Urinary bladder (tissue), 4 donors: ENCODE data around the gene ZNF99. TPM values are rescaled to one million over a fixed set of nuclear protein-coding genes. Genes with fewer than 3 reads are reported as not detected.
"Not testable (repeated sequence)": the region's sequence is repeated elsewhere in the genome, so short reads cannot be mapped to it uniquely, and the experiment has no call there.

Source experiments
- DNase-seq: peaks from one replicate; pipeline ENCODE4 v3.0.0-alpha.2; 2015; ENCODE audit errors: extremely low spot score
- H3K27ac ChIP-seq: one replicate; pipeline ENCODE4 v1.5.1; 2013; ENCODE audit warnings: low read depth, mild to moderate bottlenecking, moderate library complexity
- H3K36me3 ChIP-seq: one replicate; pipeline ENCODE4 v1.6.1; 2013; ENCODE audit warnings: mild to moderate bottlenecking, moderate library complexity; ENCODE audit not compliant: insufficient read depth
- H3K4me1 ChIP-seq: one replicate; pipeline ENCODE4 v1.6.1; 2013; ENCODE audit warnings: mild to moderate bottlenecking, moderate library complexity; ENCODE audit not compliant: insufficient read depth
- H3K4me3 ChIP-seq: one replicate; pipeline ENCODE4 v1.5.1; 2013; ENCODE audit warnings: low read depth, low read length
- WGBS: extraction: QIAGEN DNeasy Blood & Tissue Kit; methylation state at CpG from one replicate; pipeline ENCODE4 v1.1.7; 2013; 5-methylcytosine and 5-hydroxymethylcytosine counted together
- polyA plus RNA-seq: library from polyadenylated mRNA; stranded (reverse); fragments of 200-250 nt; gene quantifications from one replicate; pipeline ENCODE4 v1.2.3, GENCODE V29; 2013
- total RNA-seq: library from RNA; depleted of rRNA; stranded (reverse); fragments of >200 nt; gene quantifications from one replicate; pipeline ENCODE4 v1.2.3, GENCODE V29; 2014
- donor health status: healthy with polysubstance abuse.
- donor health status: healthy.

The ZNF99 gene
- 0.74 TPM for total RNA-seq
- 0.05 TPM for polyA plus RNA-seq

DNA sequence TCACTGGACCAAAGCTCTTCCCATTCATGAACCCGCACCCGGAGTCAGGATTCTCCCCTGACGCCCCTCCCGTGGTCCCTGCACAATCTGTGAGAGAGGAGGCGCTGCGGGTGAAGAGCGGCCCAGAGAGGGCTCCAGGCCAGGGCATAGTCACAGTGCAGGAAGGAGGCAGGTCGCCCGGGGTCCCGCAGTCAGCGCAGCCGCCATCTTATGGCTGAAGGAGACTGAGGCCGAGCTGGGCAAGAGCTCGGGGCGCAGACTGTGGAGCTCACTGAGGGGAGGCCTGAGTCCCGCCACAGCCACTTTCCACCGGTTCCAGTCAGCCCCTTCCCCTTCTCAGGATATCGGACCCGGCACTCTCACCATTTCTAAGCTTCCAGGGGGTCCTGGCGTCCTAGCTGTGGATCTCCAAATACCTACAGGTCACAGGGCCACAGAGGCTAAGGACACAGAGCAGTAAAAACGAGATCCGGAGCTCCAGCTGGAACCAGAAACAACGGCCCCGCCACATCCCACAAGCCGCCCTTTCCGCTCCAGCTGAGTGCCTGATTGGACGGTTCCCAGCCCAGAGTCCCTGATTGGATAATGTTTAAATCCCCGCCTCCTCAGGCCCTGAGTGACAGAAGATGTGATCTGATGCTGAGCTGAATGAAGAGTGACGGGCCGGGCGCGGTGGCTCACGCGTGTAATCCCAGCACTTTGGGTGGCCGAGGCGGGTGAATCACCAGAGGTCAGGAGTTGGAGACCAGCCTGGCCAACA is at the start of gene ZNF99:
ZNF99 (minus strand) TSS at position 501 of the 760 bp plus-strand sequence; CDS start at position 366, 135 bp downstream.
- peak; percentile 8 for DNase-seq
- Histone ChIP-seq H3K27ac (no peak within 1 kb of the TSS), H3K36me3 (no peaks in the 10 kb centered on the region), H3K4me3 (no peak within 1 kb of the TSS), H3K4me1 (no peaks in the 10 kb centered on the region)
- WGBS, result 2% methylated on average over 36 of the region's 36 CpGs

DNA sequence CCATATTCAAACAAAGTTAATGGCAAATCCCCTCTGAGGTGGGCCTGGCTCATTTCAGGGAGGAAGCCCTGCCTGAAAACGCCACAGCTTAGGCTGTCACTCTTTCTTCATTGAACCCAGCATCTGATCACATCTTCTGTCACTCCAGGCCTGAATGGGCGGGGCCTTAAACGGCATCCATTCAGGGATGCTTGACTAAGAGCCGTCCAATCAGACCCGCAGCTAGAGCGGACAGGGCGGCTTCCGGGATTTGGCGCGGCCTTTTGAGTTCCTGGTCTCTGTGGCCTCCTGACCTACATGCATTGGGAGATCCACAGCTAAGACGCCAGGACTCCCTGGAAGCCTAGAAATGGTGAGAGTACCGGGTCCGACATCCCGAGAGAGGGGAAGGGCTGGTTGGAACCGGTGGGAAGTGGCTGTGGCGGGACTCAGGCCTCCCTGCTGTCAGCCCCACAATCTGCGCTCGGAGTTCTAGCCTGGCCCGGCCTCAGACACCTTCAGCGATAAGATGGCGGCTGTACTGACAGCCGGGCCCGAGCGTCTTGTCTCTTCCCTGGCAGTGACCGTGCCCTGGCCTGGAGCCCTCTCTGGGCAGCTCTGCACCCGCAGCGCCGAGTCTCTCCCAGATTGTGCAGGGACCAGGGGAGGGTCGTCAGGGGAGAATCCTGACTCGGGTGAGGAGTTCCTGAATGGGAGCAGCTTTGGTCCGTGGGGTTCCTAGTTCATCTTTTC is 48.2 kb upstream of the ZNF99 start, which contains the start of gene ZNF723:
ZNF723 (plus strand) TSS at position 261 of the 732 bp plus-strand sequence; CDS start at position 350, 89 bp downstream.
- H3K4me3 ChIP-seq, result no peak within 1 kb of the TSS
- no peaks in the 10 kb centered on the region for H3K36me3 ChIP-seq
- H3K4me1 ChIP-seq, result no peaks in the 10 kb centered on the region
- H3K27ac ChIP-seq, result no peak within 1 kb of the TSS
- DNase-seq, result no peak
- 11% methylated on average over 31 of the region's 31 CpGs for WGBS

DNA sequence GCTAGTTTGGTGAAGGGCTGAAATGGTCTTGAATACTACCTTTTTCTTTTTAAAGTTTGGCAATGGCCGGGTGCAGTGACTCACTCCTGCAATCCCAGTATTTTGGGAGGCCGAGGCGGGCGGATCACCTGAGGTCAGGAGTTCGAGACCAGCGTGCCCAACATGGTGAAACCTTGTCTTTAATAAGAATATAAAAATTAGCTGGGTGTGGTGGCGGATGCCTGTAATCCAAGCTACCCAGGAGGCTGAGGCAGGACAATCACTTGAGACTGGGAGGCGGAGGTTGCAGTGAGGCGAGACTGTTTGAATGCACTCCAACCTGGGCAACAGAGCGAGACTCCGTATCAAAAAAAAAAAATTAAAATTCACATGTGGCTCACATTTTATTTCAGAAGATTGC is 47.3 kb upstream of the ZNF99 start:
- no peak overlapping the region for H3K27ac ChIP-seq
- no peaks in the 10 kb centered on the region for H3K36me3 ChIP-seq
- WGBS, result 93% methylated on average over 11 of the region's 11 CpGs
- H3K4me1 ChIP-seq, result no peaks in the 10 kb centered on the region
- no peak overlapping the region for H3K4me3 ChIP-seq
- no peak for DNase-seq

DNA sequence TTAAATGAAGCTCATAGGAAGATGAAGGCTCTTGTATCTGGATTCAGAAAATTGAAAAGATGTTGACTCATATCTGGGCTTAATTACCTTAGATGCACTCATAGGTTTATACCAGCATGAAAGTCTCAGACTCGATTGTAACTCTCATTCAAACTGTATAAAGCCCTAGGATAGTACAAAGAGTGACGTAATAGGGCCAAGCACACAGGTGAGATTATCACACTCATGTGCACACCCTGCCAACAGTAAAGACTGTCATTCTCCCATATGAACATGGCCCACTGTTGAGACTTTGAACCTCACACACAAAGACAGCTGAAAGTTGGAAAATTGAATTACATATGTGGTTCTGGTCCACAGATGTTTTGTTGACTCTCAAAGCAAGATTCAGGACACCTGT is 30.2 kb upstream of the ZNF99 start:
- WGBS, result 77% methylated on average over 2 of the region's 2 CpGs
- no peaks in the 10 kb centered on the region for H3K36me3 ChIP-seq
- no peaks in the 10 kb centered on the region for H3K4me1 ChIP-seq
- H3K27ac ChIP-seq, result no peak overlapping the region
- H3K4me3 ChIP-seq, result no peak overlapping the region
- DNase-seq, result no peak

DNA sequence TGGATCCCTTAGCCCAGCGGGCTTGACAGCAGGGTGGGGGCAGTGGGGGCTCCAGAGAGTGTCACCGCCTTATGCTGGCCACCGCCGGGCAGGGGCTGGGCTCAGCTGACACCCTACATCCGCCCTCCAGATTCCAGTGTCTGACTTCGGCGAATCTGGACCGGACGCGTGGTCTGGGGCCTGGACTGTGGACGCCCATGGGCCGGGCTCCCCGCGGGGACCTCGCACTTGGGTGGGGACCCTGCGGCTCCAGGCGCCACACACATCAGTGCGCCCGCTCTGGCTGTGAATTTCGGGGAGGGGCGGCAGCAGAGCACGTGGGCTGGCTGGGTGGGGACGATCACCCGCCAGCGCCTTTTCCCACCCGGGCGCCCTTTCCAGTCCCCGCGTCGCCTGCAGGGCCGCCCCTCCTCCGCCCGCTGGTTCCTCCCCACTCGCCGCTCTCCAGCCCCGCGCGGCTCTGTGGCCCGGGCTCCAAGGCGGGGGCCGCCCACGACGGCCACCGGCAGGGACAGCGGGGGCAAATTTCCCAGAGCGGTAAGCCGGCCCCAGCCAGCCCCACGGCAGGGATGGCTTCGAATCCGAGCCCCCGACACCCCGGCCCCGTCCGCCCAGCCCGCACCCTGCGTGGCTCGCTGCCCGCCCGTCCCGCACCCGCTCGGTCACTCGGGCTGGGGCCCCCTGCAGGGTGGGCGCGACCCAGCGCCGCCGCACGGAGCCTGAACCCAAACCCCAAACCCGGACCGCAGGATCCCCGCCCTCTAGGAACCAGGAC is 23.3 kb upstream of the ZNF99 start:
- H3K36me3 ChIP-seq, result no peaks in the 10 kb centered on the region
- H3K4me1 ChIP-seq, result no peaks in the 10 kb centered on the region
- H3K27ac ChIP-seq, result no peak overlapping the region
- no peak overlapping the region for H3K4me3 ChIP-seq
- 5% methylated on average over 72 of the region's 72 CpGs for WGBS
- DNase-seq, result no peak

DNA sequence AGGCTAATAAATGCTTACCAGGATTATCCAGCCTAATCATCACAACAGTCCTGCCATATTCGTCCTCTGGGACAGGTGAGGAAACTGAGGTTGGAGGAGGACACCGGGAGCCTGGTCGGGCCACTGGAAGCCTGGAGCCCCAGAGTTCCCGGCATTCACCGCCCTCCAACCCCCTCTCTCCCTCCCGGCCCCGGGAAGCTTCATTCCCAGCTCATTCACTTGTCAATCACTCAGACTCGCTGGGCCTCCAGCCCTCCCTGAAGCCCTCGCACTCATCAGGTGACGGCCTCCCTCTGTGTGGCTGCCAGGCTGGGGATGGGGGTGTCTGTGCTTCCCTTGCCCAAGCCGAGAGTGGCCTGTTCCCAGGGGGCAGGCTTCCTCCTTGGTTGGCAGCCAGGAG is 22.5 kb upstream of the ZNF99 start:
- WGBS, result 24% methylated on average over 11 of the region's 11 CpGs
- Histone ChIP-seq H3K4me1 (no peaks in the 10 kb centered on the region), H3K36me3 (no peaks in the 10 kb centered on the region), H3K4me3 (no peak overlapping the region), H3K27ac (no peak overlapping the region)
- DNase-seq, result no peak

DNA sequence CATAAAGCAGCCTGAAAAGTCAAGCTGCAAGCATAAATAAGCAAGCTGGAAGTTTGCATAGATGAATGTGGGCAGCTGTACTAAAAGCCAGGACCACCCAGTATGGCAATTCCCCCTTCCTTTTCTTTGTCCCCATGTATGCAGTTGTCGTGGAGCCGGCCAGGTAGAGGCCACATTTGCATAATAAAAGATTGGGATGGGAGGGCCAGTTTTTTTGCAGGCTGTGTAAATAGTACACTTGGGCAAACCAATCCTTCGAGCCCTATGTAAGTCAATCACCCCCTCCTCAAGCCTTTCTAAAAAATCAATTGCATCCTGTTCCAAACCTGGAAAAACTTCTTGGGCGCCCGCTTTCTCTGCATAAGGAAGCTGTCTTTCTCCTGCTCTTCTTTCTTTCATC is 13.1 kb upstream of the ZNF99 start:
- WGBS, result 36% methylated on average over 5 of the region's 5 CpGs
- H3K4me1 ChIP-seq, result no peaks in the 10 kb centered on the region
- no peak for DNase-seq
- H3K36me3 ChIP-seq, result no peaks in the 10 kb centered on the region
- no peak overlapping the region for H3K4me3 ChIP-seq
- no peak overlapping the region for H3K27ac ChIP-seq

DNA sequence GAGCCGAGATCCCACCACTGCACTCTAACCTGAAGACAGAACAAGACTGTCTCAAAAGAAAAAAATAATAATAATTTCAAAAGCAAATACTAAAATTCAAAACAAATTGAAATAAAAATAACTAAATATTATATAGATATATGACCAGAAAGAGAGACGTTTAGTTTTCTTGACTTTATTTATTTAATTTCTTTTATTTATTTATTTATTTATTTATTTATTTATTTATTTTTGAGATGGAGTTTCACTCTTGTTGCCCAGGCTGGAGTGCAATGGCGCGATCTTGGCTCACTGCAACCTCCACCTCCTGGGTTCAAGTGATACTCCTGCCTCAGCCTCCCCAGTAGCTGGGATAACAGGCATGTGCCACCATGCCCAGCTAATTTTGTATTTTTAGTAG is 8.9 kb upstream of the ZNF99 start:
- not testable (repeated sequence) for H3K27ac ChIP-seq, H3K4me1 ChIP-seq, H3K36me3 ChIP-seq, H3K4me3 ChIP-seq, DNase-seq
- 97% methylated on average over 4 of the region's 4 CpGs for WGBS

DNA sequence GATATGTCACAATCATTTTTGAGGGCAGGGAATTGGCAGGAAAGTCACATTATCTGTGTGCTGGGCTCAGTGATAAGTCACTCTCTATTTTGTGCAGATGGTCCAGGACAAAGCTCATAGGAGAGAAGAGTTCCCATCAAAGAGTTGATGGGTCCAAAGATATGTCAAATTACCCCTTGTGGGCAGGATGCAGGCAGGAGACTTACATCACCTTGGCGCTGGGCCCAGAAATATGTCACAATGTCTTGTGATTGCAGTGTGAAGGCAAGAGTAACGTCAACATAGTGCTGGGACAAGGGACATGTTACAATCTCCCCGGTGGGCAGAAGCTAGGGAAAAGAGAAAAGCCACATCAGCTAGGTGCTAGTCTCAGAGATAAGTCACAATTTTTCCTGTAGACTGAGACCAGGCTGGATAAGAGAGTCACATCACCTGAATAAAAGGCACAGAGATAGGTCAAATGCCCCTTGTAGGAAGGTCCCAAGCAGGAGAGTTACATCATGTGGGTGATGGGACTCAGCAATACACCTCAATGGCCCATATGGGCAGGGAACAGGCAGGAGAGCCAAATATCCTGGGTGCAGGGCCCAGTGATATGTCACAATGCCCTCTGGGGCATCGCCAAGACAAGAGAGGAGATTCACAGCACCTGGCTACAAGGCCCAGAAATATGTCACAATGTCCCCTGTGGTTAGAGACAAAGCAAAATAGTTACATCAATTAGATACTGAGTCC is 47.9 kb downstream of the ZNF99 start:
- Histone ChIP-seq H3K27ac (no peak overlapping the region), H3K36me3 (no peaks in the 10 kb centered on the region), H3K4me1 (no peaks in the 10 kb centered on the region), H3K4me3 (no peak overlapping the region)
- no peak for DNase-seq
- 82% methylated on average over 4 of the region's 4 CpGs for WGBS

DNA sequence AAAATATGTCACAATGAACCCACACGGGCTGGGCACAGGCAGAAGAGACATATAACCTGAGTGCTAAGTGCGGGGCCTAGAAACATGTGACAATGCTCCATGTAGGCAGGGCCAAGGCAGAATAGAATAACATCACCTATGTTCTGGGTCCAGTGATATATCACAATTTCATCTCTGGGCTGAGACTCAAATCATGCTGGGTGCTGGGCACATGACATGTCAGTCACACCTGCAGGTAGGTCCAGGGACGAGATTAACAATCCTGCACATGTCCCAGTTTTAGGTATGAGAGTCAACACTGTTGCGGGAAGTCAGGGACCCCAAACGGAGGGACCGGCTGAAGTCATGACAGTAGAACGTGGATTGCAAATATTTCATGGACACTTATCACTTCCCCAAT is 50.3 kb downstream of the ZNF99 start:
- WGBS, result 85% methylated on average over 7 of the region's 7 CpGs
- DNase-seq, result no peak
- H3K4me3 ChIP-seq, result no peak overlapping the region
- no peaks in the 10 kb centered on the region for H3K36me3 ChIP-seq
- no peaks in the 10 kb centered on the region for H3K4me1 ChIP-seq
- no peak overlapping the region for H3K27ac ChIP-seq

DNA sequence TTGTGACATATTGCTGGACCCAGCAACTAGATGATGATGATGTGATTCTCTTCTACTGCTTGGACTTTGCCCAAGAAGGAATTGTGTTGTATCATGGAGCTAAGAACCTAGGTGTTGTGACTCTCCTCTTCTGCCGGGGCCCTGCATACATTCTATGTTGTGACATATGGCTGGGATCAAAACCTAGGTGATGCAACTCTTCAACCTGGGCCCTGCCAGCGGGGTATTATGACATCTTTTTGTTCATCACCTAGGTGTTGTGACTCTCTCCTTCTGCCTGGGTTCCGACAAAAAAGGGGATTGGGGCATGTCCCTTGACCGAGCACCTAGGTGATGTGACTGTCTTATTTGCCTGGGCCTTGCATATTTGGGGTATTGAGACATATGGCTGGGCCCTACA is 55.7 kb downstream of the ZNF99 start:
- H3K4me1 ChIP-seq, H3K27ac ChIP-seq, DNase-seq, H3K36me3 ChIP-seq, H3K4me3 ChIP-seq: not testable (repeated sequence)
- WGBS, result 88% methylated on average over 4 of the region's 4 CpGs

DNA sequence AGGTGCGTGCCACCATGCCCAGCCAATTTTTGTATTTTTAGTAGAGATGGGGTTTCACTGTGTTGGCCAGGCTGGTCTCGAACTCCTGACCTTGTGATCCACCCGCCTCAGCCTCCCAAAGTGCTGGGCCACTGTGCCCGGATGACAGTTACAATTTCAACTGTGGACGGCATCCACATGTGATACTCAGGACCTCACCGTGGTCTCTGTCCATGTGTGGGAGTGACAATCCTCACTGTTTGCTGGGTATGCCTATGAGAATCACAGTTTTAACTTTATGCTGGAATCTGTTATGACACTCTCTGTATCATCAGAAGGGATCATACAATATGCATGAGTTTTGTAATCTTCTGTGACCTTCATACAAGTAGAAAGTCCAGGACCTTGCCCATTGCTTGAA is 62.4 kb downstream of the ZNF99 start:
- WGBS, result 93% methylated on average over 6 of the region's 6 CpGs
- DNase-seq, H3K36me3 ChIP-seq, H3K4me1 ChIP-seq, H3K4me3 ChIP-seq, H3K27ac ChIP-seq: not testable (repeated sequence)

DNA sequence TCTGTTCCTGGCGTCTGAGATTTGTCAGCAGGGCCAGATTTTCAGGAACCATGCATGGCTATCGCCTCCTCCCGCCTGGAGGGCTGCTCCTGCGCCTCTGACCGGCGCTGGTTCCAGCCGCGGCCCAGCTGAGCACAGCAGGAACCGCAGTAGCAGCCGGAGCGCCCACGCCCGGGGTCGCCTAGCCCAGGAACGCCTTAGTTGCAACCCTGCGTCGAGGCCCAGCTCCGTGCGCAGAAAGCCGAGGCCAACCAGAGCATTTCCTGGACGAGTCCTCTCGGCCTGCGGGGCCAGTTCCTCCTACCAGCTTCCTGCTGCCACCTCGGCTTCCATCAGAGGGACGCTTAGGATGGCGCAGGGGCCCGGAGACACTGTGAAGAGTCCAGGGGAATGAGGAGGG is 75.0 kb downstream of the ZNF99 start:
- H3K36me3 ChIP-seq, result peaks cover 1% of the 10 kb centered on the region
- WGBS, result 18% methylated on average over 27 of the region's 27 CpGs
- DNase-seq, result no peak
- no peaks in the 10 kb centered on the region for H3K4me1 ChIP-seq
- H3K27ac ChIP-seq, result no peak overlapping the region
- no peak overlapping the region for H3K4me3 ChIP-seq
